Activated CD8-positive, alpha-beta T cell treated with anti-CD3 and anti-CD28 coated beads for 36 hours (primary cell): ENCODE data around the gene MBD3L3. TPM values are rescaled to one million over a fixed set of nuclear protein-coding genes. Genes with fewer than 3 reads are reported as not detected.

Experiments
- ATAC-seq: fragments of 200-7000 bp; cut with Tn5 transposase; one replicate; pipeline ENCODE4 v1.10.0; 2021; ENCODE audit warnings: mild to moderate bottlenecking, moderate library complexity
- CTCF ChIA-PET: fragments of 350-600 bp; sonication (Branson Sonifier 250); formaldehyde crosslinking; loops from one replicate; lab custom pipeline; 2021; ENCODE audit warnings: antibody characterized with exemption; lab: Charles Lee
- POLR2A ChIA-PET: fragments of 350-600 bp; sonication (Branson Sonifier 250); formaldehyde crosslinking; loops from one replicate; lab custom pipeline; 2021; ENCODE audit warnings: antibody characterized with exemption; lab: Charles Lee
- DNase-seq: peaks from one replicate; pipeline ENCODE4 v3.0.0-alpha.2; 2020
- H3K27ac Mint-ChIP-seq: one replicate; pipeline ENCODE4 v1.8.0; 2021; ENCODE audit warnings: mild to moderate bottlenecking, mixed read lengths
- H3K27me3 Mint-ChIP-seq: one replicate; pipeline ENCODE4 v1.8.0; 2021; ENCODE audit warnings: mixed read lengths
- H3K36me3 Mint-ChIP-seq: one replicate; pipeline ENCODE4 v1.8.0; 2021; ENCODE audit warnings: low read depth, mixed read lengths
- H3K4me1 Mint-ChIP-seq: one replicate; pipeline ENCODE4 v1.8.0; 2021; ENCODE audit warnings: low read depth, mixed read lengths
- H3K4me3 Mint-ChIP-seq: one replicate; pipeline ENCODE4 v1.8.0; 2021; ENCODE audit warnings: mild to moderate bottlenecking, moderate library complexity, mixed read lengths
- H3K9me3 Mint-ChIP-seq: one replicate; pipeline ENCODE4 v1.8.0; 2021; ENCODE audit warnings: mixed read lengths
- CTCF ChIP-seq: fragments of 200-600 bp; IDR thresholded peaks from one replicate; pipeline ENCODE4 v1.8.0; 2022; ENCODE audit warnings: antibody characterized with exemption, mild to moderate bottlenecking
- intact Hi-C: fragments of 100-400 bp; cut with micrococcal nuclease; formaldehyde crosslinking; loops from one replicate; pipeline ENCODE4 v1.10.0; 2022
- total RNA-seq, 2 experiments: library from RNA; stranded (reverse); gene quantifications; one replicate each; pipeline ENCODE4 v1.2.3, GENCODE V29; 2021

Gene MBD3L3
- total RNA-seq, 2 experiments from 2014 or later: not detected

DNA sequence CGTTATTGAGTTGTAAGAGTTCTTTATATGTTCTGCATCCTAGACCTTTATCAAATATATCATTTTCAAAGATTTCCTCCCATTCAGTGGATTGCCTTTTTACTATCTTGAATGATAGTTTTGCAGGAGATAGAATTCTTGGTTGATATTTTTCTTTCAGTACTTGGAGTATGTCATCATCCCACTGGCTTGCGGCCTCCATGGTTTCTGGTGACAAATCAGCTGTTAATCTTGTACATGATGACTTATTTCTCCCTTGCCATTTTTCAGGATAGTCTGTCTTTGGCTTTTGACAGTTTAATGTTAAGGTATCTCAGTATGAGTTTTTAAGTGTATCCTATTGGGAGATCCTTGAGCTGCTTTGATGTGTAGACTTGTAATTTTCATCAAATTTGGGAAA is 19.5 kb upstream of the MBD3L3 start:
- ATAC-seq (no peak), DNase-seq (no peak)
- Mint-ChIP-seq H3K9me3 (peaks cover 45% of the 10 kb centered on the region), H3K27me3 (no peaks in the 10 kb centered on the region), H3K36me3 (peaks cover 94% of the 10 kb centered on the region), H3K4me3 (no peak overlapping the region), H3K4me1 (peaks cover 5% of the 10 kb centered on the region), H3K27ac (no peak overlapping the region)
- ChIA-PET CTCF (no interaction called here), POLR2A (interaction anchor here (0.6 kb wide), 1 partner anchor 525 kb away, joined by 3 read pairs; no protein-coding TSS in a partner anchor)
- intact Hi-C loops: no loop called here
- TF ChIP-seq CTCF: no peak

DNA sequence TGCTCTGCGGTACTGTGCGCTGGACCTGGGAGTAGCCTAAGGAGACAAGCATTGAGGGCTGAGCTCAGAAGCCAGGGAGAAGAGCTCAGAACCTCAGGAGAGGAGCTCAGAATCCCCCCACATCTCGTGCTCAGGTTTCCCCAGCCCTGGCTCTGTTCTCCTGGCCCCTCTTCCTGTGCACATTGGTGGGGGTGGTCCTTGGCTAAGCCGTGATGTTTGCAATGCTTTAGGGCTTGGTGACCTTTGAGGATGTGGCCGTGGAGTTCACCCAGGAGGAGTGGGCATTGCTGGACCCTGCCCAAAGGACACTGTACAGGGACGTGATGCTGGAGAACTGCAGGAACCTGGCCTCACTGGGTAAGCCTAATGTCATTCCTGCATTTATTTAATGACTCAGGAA is 17.7 kb upstream of the MBD3L3 start:
- Mint-ChIP-seq H3K9me3 (peaks cover 36% of the 10 kb centered on the region), H3K4me3 (no peak overlapping the region), H3K27me3 (no peaks in the 10 kb centered on the region), H3K4me1 (peaks cover 12% of the 10 kb centered on the region), H3K27ac (no peak overlapping the region), H3K36me3 (peaks cover 86% of the 10 kb centered on the region)
- no peak for TF ChIP-seq CTCF
- POLR2A ChIA-PET: interaction anchor here (0.6 to 1.5 kb wide), 2 partner anchors 23 to 643 kb away, joined by 3 read pairs; no protein-coding TSS in a partner anchor
- CTCF ChIA-PET: interaction anchor here (1.7 kb wide), 1 partner anchor 25 kb away, joined by 3 read pairs; no protein-coding TSS in a partner anchor
- intact Hi-C loops: no loop called here
- DNase-seq: no peak
- ATAC-seq: no peak

- intact Hi-C loops: no loop called here
- DNase-seq (no peak), ATAC-seq (no peak)
- no peak for TF ChIP-seq CTCF
- ChIA-PET POLR2A (no interaction called here), CTCF (no interaction called here)
- peaks cover 18% of the 10 kb centered on the region for H3K4me1 Mint-ChIP-seq
- H3K4me3 Mint-ChIP-seq: no peak overlapping the region
- no peaks in the 10 kb centered on the region for H3K27me3 Mint-ChIP-seq
- peaks cover 27% of the 10 kb centered on the region for H3K9me3 Mint-ChIP-seq
- H3K36me3 Mint-ChIP-seq: peaks cover 84% of the 10 kb centered on the region
- no peak overlapping the region for H3K27ac Mint-ChIP-seq
Observed at GRCh38 chr19:7074705-7075282, 16.3 kb upstream of the MBD3L3 start.

GRCh38 chr19:7072541-7072940 is 14.1 kb upstream of the MBD3L3 start:
- Mint-ChIP-seq H3K4me1 (peaks cover 19% of the 10 kb centered on the region), H3K4me3 (peak overlapping the region; percentile 19), H3K9me3 (peaks cover 10% of the 10 kb centered on the region), H3K36me3 (peaks cover 63% of the 10 kb centered on the region), H3K27me3 (no peaks in the 10 kb centered on the region), H3K27ac (no peak overlapping the region)
- ChIA-PET POLR2A (no interaction called here), CTCF (no interaction called here)
- TF ChIP-seq CTCF: no peak
- intact Hi-C loops: no loop called here
- DNase-seq (no peak), ATAC-seq (no peak)

DNA sequence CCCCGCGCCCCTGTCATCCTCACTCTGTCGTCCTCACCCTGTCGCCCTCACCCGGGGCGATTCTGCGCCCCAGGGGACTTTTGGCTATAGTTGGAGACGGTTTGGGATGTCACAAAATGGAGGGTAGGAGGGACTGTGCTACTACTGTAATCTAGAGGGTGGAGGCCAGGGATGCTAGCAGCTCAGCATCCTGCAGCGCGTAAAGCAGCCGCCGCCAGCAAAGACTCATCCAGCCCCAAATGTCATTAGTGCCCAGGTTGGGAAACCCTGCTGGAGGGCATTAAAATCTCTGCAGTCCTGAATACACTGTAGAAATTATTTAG is 11.4 kb upstream of the MBD3L3 start:
- TF ChIP-seq CTCF: no peak
- Mint-ChIP-seq H3K4me1 (peaks cover 19% of the 10 kb centered on the region), H3K9me3 (peaks cover 4% of the 10 kb centered on the region), H3K4me3 (peak overlapping the region; percentile 89), H3K36me3 (peaks cover 36% of the 10 kb centered on the region), H3K27me3 (no peaks in the 10 kb centered on the region), H3K27ac (peak overlapping the region; percentile 77)
- intact Hi-C loops: no loop called here
- ChIA-PET CTCF (interaction anchor here (1.1 to 1.6 kb wide), 3 partner anchors 12 to 286 kb away, joined by 3 to 4 read pairs (median 3); no protein-coding TSS in a partner anchor), POLR2A (interaction anchor here (0.9 to 3.7 kb wide), 5 partner anchors 11 to 180 kb away, joined by 3 to 14 read pairs (median 4); no protein-coding TSS in a partner anchor)
- peak; percentile 10 for ATAC-seq
- no peak for DNase-seq
